Glomerular endothelial cell (primary cell): ENCODE results near the gene CHRNA10. TPM values are rescaled to one million over a fixed set of nuclear protein-coding genes. Genes with fewer than 3 reads are reported as not detected.
"Not testable (repeated sequence)": the region's sequence is repeated elsewhere in the genome, so short reads cannot be mapped to it uniquely, and the experiment has no call there.

Experiments used
- DNase-seq: peaks from one replicate; pipeline ENCODE4 v3.0.0-alpha.2; 2011; ENCODE audit warnings: low read depth, low spot score; ENCODE audit errors: extremely low read depth
- total RNA-seq: library from RNA; depleted of rRNA; stranded (reverse); fragments of >200 nt; gene quantifications from 2 replicates; pipeline ENCODE4 v1.2.3, GENCODE V29; 2015

Gene CHRNA10
- total RNA-seq, 1 donor from 2014 or later, result 1.5 TPM

DNA sequence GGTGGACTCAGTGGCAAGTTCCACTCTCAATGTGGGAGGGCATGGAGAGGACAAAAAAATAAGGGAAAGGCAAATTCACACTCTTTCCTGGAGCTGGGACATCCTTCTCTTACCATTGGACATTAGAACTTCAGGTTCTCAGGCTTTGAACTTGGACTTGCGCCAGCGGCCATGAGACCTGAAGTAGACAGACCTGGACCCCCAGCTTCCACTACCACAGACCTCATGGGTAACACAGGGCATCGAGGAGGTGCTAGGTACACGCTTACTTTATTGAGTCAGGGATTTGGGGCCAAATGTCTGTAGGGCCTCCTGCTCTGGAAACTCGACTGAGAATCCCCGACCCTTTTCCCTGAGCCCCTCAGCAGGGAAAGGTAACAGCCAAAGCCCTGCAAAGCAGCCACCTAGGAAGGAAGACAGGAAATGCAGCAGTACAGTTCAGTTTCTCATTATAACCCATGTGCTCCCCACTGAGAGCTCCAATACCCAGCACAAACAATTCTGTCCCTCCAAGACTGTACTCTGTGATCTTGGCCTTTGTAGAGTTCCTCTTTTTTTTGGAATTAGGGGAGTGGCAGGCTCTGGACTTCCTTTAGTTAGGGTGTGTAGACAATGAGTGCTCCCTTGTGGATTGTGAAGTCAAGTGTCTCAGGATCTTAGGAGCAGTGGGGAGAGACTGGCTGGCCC, 5.7 kb downstream of the CHRNA10 start:
- DNase-seq, result no peak

DNA sequence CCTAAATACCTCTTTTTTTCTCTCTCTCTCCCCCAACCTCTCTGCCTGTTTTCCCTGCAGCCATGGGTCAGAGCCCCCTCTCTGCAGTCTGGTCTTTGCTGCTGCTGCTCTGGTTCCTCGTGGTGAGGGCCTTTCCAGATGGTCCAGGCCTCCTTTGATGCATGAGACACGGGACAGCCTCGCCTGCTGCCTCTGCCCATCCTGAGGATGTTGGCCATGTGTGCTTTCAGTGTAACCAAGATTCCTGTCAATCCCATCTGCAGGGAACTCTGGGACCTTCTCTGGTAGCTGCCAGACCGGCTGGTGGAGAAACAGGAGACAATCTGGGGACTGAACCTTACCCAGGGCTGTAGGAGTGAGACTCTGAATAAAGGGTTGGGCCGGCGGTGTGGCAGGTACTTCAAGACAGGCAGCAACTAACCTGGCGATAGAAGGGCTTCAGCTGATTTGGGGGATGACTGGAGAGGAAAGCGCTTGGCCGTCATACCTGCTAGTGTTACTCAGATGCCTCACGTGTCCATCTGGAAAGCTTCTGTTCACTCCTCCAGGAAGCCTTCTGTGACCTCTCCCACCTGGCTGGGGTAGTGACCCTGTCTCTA, 7.1 kb downstream of the CHRNA10 start:
- DNase-seq, result no peak

DNA sequence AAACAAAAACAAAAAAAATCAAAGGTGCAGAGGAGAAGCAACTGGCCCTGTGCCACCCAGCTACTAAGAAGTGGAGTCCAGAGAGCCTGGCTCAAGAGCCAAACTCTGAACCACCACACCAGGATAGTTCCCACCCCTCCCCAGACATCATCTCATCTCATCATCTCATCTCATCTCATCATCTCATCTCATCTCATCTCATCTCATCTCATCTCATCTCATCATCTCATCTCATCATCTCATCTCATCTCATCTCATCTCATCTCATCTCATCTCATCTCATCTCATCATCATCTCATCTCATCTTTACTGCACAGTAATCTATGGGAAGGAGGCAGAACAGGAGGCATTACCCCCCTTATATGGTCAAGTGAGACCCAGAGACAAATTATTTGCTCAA, 8.3 kb downstream of the CHRNA10 start:
- DNase-seq, result no peak

DNA sequence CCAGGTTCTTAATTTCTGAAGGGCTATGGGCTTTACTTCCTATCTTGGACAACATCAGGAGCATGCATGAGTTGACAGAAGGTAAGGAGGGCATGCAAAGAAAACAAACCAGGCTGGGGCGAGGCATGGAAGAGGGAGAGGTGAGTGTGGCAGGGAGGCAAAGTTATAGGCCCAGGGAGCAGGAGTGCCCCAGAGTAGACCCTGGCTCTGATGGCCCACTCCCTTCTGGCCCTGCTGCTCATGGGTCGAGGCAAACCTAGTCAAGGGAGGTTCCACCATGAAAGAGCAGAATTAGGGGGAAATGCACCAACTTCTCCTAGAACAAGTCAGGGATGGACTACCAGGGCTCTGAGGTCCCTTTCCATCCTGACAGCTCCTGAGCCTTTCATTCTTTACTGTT, 10.2 kb downstream of the CHRNA10 start:
- no peak for DNase-seq

DNA sequence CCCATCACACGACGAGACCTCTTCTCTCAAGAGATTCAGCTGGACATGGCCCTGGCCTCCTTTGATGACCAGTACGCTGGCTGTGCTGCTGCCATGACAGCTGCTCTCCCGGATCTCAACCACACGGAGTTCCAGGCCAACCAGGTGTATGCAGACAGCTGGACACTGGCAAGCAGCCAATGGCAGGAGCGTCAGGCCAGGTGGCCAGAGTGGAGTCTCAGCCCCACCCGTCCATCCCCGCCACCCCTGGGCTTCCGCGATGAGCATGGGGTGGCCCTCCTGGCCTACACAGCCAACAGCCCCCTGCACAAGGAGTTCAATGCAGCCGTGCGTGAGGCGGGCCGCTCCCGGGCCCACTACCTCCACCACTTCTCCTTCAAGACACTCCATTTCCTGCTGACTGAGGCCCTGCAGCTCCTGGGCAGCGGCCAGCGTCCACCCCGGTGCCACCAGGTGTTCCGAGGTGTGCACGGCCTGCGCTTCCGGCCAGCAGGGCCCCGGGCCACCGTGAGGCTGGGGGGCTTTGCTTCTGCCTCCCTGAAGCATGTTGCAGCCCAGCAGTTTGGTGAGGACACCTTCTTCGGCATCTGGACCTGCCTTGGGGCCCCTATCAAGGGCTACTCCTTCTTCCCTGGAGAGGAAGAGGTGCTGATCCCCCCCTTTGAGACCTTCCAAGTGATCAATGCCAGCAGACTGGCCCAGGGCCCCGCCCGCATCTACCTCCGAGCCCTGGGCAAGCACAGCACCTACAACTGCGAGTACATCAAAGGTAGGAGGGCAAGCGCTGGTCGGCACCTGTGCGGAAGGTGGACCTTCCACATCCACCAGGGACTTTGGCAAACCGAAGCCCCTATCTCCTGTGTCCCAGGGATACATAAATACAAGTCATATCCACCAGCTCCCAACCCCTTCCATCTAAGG, 11.3 kb downstream of the CHRNA10 start:
- DNase-seq, result no peak

DNA sequence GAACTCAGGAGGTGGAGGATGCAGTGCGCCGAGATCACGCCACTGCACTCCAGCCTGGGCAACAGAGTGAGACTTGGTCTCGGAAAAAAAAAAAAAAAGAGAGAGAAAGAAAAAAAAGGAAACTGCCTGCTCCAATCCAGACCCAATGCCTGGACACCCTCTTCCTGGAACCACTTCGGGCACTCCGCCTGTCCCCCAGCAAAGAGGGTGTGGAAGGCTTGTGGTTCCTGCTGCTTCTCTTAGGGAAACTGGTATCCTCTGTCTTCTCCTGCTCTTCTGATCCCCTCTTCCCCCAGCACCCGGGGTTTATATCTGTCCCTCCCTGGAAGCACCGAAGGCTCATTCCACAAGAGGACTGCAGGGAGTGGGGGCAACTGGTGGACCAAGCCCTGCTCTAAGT, 12.9 kb downstream of the CHRNA10 start:
- DNase-seq, result no peak

DNA sequence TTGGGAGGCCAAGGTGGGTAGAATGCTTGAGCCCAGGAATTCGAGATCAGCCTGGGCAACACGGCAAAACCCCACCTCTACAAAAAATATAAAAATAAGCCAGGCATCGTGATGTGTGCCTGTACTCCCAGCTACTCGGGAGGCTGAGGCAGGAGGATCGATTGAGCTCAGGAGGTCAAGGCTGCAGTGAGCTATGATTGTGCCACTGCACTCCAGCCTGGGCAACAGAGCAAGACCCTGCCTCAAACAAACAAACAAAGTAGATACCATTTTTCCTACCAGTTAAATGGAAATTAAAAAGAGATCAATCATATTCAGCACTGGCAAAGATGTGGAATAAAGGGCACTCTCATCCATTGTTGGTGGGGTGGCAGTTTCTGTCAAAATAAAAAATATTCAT, 13.9 kb downstream of the CHRNA10 start:
- DNase-seq, result not testable (repeated sequence)

DNA sequence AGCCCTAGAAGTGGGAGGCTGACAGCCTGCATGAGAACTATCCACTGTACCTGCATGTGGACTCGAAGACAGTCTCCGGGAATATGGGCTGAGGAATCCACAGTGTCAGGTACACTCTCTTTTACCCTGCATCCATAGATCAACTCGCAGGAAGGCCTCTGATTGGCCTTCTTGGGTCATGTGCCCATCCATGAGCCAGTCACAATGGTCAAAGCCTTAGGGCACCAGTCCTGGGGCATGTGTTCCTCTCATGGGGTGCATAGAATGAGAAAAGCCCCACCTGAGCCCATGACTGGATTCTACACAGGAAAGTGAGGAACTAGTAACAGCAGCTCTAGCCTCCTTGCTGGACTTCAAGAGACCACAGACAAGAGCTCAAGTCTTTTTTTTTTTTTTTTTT, 15.6 kb downstream of the CHRNA10 start:
- DNase-seq, result no peak

DNA sequence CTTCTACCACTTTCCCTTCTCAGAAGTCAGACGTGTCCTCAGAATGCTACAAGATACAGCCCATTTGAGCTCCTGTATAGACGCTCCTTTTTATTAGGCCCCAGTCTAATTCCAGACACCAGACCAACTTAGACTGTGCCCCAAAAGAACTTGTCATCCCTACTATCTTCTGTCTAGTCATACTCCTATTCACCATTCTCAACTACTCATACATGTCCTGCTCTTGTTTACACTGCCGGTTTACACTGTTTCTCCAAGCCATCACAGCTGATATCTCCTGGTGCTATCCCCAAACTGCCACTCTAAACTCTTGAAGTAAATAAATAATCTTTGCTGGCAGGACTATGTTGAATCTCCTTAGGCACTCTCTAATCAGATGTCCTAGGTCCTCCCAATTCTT, 18.7 kb downstream of the CHRNA10 start:
- not testable (repeated sequence) for DNase-seq

DNA sequence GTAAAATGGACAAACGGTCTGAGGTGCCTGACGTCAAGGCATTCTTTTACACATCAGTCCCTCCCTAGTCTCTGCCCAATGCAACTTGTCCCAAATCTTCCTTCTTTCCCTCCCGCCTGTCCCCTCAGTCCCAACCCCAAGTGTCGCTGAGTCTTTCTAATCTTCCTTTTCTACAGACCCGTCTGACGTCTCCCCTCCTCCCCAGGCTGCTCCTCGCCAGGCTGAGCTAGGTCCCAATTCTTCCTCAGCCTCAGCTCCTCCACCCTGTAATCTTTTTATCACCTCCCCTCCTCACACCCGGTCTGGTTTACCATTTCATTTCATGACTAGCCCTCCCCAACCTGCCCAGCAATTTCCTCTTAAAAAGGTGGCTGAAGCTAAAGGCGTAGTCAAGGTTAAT, 21.8 kb downstream of the CHRNA10 start:
- DNase-seq, result not testable (repeated sequence)

DNA sequence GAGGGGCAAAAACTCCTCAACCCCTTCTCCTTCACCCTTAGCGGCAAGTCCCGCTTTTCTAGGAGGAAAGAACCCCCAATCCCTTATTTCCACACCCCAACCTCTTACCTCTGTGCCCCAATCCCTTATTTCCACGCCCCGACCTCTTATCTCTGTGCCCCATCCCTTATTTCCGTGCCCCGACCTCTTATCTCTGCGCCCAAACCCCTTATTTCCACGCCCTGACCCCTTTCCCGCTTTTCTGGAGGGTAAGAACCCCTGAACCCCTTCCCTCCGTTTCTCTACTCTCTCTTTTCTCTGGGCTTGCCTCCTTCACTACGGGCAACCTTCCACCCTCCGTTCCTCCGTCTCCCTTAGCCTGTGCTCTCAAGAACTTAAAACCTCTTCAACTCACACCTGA, 22.3 kb downstream of the CHRNA10 start:
- not testable (repeated sequence) for DNase-seq

DNA sequence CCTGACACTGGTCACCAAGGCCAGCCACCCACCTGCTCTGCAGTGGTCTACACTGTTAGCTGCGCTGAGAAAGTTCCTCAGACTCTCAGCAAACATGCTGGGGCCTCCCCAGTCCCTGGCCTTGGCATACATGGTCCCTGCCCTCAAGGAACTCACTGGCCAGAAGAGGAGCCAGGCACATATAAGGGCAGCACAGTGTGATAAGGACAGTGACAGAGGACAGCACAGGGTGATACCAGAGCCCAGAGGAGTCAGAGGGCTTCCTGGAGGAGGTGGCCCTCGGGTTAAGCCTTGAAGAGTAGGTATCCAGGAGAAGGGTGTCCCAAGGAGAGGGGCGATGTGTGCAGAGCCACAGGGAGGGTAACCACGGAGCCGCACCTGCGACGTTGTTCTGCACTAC, 25.6 kb downstream of the CHRNA10 start:
- DNase-seq, result no peak

DNA sequence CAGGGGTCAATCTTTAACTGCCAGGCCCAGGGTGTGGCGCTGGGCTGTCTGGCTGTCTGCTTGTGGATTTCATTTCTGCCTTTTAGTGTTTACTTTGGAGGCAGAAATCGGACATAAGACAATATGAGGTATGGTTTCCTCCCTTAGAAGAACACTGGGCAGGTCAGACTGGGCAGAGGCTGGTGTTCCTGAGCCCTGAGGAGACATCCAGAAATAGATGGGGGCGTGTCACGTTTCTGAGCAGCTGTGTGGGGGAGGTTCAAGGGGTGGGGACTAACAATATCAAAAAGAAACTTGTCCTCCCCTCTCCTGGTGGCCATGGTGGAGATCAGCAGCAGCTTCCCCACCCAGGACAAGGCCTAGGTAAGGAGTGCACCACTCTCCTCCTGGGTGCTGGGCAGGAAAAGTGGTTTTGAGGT, 26.4 kb downstream of the CHRNA10 start, which contains the start of gene ART1:
Gene ART1 (plus strand): TSS at position 312 of the 419 bp plus-strand sequence. CDS start 14,086 bp downstream, outside the sequence.
- DNase-seq, result no peak

DNA sequence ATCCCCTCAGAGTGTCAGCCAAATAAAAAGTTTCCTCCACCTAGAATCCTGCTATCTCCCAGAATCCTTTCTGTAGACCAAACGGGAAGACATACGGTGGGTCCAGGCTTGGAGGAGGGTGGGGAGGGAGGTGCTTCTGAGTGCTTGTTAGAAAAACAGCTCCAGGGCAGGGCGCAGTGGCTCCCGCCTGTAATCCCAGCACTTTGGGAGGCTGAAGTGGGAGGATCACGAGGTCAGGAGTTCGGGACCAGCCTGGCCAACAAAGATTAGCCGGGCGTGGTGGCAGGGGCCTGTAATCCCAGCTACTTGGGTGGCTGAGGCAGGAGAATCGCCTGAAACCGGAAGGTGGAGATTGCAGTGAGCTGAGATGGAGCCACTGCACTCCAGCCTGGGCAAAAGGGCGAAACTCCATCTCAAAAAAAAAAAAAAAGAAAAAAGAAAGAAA, 28.1 kb downstream of the CHRNA10 start:
- DNase-seq, result not testable (repeated sequence)

DNA sequence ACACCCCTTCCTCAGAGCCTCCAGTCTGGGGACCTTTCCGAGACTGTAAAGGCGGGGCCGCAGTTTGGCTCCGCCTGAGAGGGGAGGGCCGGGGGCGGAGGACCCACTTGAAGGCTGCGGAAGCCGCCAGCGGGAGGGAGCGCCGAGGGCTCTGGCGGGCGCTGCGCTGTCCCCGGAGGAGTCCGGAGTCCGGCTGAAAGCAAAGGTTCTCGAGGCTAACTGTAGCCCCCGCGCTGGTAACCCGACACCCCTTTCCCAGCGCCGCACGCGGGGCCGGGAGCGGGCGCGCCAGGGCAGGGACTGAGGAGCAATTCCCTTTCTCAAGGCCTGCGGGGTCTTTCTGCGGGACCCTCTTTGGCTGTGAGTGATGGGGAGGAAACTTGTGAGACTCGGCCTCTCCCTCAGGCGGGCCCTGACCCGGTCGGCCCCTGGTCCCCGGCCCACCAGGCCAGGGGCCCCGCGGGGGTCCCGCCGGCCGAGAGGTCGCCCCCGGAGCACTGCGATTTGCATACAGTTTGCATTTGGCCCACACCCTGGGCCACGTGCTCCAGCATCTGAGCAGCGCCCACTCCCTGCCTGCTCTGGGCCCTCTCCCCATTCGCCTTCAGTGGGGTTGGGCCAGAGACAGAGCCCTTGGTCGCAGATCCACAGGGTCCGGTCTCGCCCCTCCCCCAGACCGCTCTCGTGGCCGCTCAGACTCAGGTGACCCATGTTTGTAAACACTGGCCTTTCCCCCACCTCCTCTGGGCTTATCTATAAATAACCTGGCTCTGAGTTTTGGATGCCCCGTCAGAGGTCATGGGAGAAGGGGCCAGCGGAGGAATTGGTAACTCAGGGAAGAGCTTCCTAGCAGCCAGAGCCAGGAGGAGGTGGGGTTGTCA, 28.9 kb downstream of the CHRNA10 start:
- DNase-seq, result no peak

DNA sequence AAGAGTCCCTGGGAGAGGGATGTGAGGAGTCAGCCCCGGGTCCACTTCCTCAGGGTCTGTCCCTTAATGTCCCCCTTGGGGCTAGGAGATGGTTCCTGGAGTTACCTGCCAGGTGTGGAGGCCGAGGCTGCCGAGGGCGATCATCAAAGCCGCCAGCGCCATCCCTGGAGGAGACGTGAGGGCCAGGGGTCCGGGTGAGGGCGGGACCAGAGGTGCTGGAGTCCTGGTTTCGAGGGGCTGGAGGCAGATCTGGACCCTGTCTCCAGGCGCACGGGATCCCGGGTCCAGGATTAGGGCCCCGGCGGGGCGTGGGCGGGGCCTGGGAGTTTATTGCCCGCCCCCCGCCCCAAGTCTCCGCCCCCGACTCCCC, 29.5 kb downstream of the CHRNA10 start, which contains the start of gene ART5:
Gene ART5 (minus strand): TSS at position 292 of the 370 bp plus-strand sequence. CDS start 130 bp downstream, at position 162.
- no peak for DNase-seq

DNA sequence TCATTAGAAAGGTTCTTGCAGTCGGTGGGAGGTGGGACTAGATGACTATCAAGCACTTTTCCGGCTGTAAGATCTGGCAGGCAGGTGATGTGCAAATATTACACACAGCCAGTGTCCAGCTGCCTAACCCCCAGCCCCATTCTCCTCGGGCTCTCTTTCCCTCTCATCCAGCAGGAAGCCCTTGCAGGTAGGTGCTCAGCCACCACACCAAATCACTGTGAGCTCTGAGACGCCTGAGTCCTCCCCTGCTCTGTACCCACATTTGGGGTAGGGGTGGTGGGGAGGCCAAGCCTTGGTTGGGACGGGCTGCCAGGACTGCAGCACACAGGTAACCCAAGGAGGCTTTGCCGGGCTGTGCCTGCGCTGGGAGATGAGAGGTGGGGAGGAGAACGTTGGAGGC, 30.0 kb downstream of the CHRNA10 start:
- no peak for DNase-seq

DNA sequence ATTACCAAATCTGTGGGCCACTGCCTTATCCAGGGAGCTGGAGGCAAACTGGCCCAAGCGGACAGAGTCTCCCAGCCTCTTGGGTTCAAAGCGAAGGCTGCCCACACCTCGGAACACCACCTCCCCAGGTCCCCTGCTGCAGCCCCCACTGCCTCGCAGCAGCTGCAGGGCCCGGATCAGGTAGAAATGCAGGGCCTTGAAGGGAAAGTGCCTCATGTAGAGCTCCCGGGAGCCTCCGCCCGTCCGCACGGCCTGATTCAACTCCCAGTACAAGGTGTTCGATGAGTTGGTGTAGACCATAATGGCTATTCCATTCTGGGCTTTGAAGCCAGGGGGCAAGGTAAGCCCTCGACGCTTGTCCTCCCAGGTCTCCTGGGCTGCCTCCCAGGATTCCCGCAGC, 31.3 kb downstream of the CHRNA10 start:
- DNase-seq, result no peak

DNA sequence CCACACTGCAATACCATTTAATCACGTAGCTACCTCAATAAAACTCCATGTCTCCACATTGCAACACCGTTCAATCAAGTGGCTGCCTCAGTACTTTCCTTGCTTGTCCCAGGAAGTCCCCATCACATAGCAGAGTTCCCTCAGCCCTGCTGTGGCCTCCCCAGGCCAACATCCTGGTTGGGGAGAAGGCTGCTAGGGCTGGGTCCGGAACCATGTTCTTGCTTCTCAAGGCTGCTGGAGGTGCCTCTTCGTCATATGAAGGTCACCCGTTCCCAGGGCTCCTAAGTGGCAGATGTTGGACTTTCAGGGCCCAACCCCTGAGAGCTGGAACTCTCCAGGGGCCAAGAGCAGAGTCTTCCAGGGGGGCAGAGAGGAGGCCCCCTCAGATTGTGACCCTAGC, 32.7 kb downstream of the CHRNA10 start:
- no peak for DNase-seq

DNA sequence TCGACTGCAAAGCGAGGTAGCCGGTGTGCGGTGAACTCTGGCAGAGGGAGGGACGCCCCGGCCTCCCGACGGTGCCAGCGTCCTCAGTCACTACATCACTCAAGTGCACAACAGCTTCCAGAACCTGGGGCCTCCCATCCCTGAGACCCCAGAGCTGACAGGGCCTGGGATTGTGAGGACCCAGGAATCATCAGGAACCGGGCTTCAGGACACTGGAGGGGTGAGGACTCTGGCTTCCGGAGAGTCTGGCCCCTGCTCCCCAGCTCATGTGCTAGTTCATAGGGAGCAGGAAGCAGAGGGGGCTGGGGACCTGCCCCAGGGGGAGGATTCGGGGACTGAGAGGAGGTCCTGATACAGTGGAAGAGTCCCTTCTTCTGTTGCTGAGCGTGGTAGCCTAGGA, 34.0 kb downstream of the CHRNA10 start:
- DNase-seq, result no peak
